Measurements from ENCODE around the gene SCAI. TPM values are rescaled to one million over a fixed set of nuclear protein-coding genes. Genes with fewer than 3 reads are reported as not detected.
"Not testable (repeated sequence)": the region's sequence is repeated elsewhere in the genome, so short reads cannot be mapped to it uniquely, and the experiment has no call there.

Gene SCAI
- total and polyA plus RNA-seq, 5 donors from 2014 or later, result 1.7 to 11.3 (median 3.9) TPM

DNA sequence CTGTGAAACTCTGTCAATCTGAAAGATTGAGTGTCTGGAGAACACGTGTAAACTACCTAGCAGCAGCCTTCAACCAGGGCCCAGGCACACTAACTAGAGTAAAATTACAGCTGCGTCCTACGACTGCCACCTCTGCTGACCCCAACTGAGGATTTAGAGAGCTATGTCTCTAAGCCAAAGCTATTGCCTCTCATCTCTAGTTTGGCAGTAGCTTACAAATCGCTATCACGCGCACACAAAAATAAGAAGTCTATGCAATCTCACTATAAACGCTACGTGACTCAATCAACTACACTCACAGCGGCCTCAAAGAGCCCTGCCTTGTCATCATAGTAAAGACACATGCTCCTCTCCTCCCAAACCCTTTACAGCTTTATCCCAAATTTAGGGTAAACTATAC is 37.5 kb upstream of the SCAI start:
- H3K36me3 ChIP-seq (ENCODE audit: control insufficient read depth, insufficient read depth, low read length), result peaks cover 5% of the 10 kb centered on the region
- Mint-ChIP-seq H3K36me3 (peaks cover 28% of the 10 kb centered on the region), H3K27me3 (no peaks in the 10 kb centered on the region), H3K9me3 (peaks cover 0 to 4% (median 0%) of the 10 kb centered on the region in 7 donors), H3K4me1 (peaks cover 40 to 88% (median 66%) of the 10 kb centered on the region in 4 donors), H3K4me3 (peak overlapping the region in 1 of 4 donors; percentile 43), H3K27ac (peak overlapping the region in 1 of 3 donors; percentile 31)
- no peak for DNase-seq
- peaks cover 4% of the 10 kb centered on the region for H3K4me1 ChIP-seq (ENCODE audit: control insufficient read depth, insufficient read depth, low read length, poor library complexity, severe bottlenecking)
- no peak overlapping the region for H3K4me3 ChIP-seq (ENCODE audit: low read depth, low read length)
- H3K27ac ChIP-seq (ENCODE audit: insufficient read depth, low read length, poor library complexity, severe bottlenecking), result no peak overlapping the region
- no peaks in the 10 kb centered on the region for H3K9me3 ChIP-seq (ENCODE audit: control insufficient read depth in 2 of 2, low read length in 2 of 2)
- no peak for ATAC-seq (ENCODE audit: low read depth in 2 of 2)
- H3K27me3 ChIP-seq (ENCODE audit: control insufficient read depth, insufficient read depth, low read length), result no peaks in the 10 kb centered on the region

- H3K36me3 Mint-ChIP-seq, result peaks cover 25% of the 10 kb centered on the region
- H3K27ac Mint-ChIP-seq; H3K27me3 ChIP-seq (ENCODE audit: control insufficient read depth, insufficient read depth, low read length): not testable (repeated sequence)
Measured at GRCh38 chr9:125179776-125180175, 36.4 kb upstream of the SCAI start.

GRCh38 chr9:125177888-125178287 is 34.6 kb upstream of the SCAI start:
- Histone ChIP-seq H3K4me1 (ENCODE audit: control insufficient read depth, insufficient read depth, low read length, poor library complexity, severe bottlenecking) (peaks cover 9% of the 10 kb centered on the region), H3K9me3 (ENCODE audit: control insufficient read depth in 2 of 2, low read length in 2 of 2) (no peaks in the 10 kb centered on the region), H3K4me3 (ENCODE audit: low read depth, low read length) (no peak overlapping the region), H3K27ac (ENCODE audit: insufficient read depth, low read length, poor library complexity, severe bottlenecking) (no peak overlapping the region), H3K36me3 (ENCODE audit: control insufficient read depth, insufficient read depth, low read length) (no peaks in the 10 kb centered on the region), H3K27me3 (ENCODE audit: control insufficient read depth, insufficient read depth, low read length) (no peaks in the 10 kb centered on the region)
- Mint-ChIP-seq H3K27ac (peak overlapping the region; percentile 8 to 37 (median 10)), H3K36me3 (peaks cover 21% of the 10 kb centered on the region), H3K9me3 (peaks cover 0 to 4% (median 0%) of the 10 kb centered on the region in 7 donors), H3K4me1 (peaks cover 40 to 81% (median 59%) of the 10 kb centered on the region in 4 donors), H3K4me3 (peak overlapping the region in 1 of 4 donors; percentile 15), H3K27me3 (no peaks in the 10 kb centered on the region)
- ATAC-seq (ENCODE audit: low read depth in 2 of 2) (no peak), DNase-seq (no peak)

More at GRCh38 chr9:125179776-125180175, 36.4 kb upstream of the SCAI start:
- H3K4me1 ChIP-seq (ENCODE audit: control insufficient read depth, insufficient read depth, low read length, poor library complexity, severe bottlenecking); H3K27ac ChIP-seq (ENCODE audit: insufficient read depth, low read length, poor library complexity, severe bottlenecking); H3K27me3 Mint-ChIP-seq; H3K9me3 Mint-ChIP-seq; H3K36me3 ChIP-seq (ENCODE audit: control insufficient read depth, insufficient read depth, low read length); H3K4me3 ChIP-seq (ENCODE audit: low read depth, low read length); DNase-seq; ATAC-seq (ENCODE audit: low read depth in 2 of 2); H3K9me3 ChIP-seq (ENCODE audit: control insufficient read depth in 2 of 2, low read length in 2 of 2): not testable (repeated sequence)
- Mint-ChIP-seq H3K4me3 (peak overlapping the region in 1 of 4 donors; percentile 1), H3K4me1 (peaks cover 43 to 83% (median 62%) of the 10 kb centered on the region in 4 donors)

- Mint-ChIP-seq H3K9me3 (peaks cover 0 to 4% (median 0%) of the 10 kb centered on the region in 7 donors), H3K4me3 (peak overlapping the region in 1 of 4 donors; percentile 31), H3K36me3 (peaks cover 26% of the 10 kb centered on the region), H3K27me3 (no peaks in the 10 kb centered on the region), H3K4me1 (peaks cover 28 to 82% (median 55%) of the 10 kb centered on the region in 4 donors), H3K27ac (peak overlapping the region in 2 of 3 donors; percentile 50 to 64)
- Histone ChIP-seq H3K36me3 (ENCODE audit: control insufficient read depth, insufficient read depth, low read length) (no peaks in the 10 kb centered on the region), H3K4me3 (ENCODE audit: low read depth, low read length) (no peak overlapping the region), H3K4me1 (ENCODE audit: control insufficient read depth, insufficient read depth, low read length, poor library complexity, severe bottlenecking) (peaks cover 20% of the 10 kb centered on the region), H3K9me3 (ENCODE audit: control insufficient read depth in 2 of 2, low read length in 2 of 2) (no peaks in the 10 kb centered on the region), H3K27me3 (ENCODE audit: control insufficient read depth, insufficient read depth, low read length) (no peaks in the 10 kb centered on the region), H3K27ac (ENCODE audit: insufficient read depth, low read length, poor library complexity, severe bottlenecking) (no peak overlapping the region)
- no peak for ATAC-seq (ENCODE audit: low read depth in 2 of 2)
- DNase-seq, result no peak
Measured at GRCh38 chr9:125176636-125177035, 33.3 kb upstream of the SCAI start.

DNA sequence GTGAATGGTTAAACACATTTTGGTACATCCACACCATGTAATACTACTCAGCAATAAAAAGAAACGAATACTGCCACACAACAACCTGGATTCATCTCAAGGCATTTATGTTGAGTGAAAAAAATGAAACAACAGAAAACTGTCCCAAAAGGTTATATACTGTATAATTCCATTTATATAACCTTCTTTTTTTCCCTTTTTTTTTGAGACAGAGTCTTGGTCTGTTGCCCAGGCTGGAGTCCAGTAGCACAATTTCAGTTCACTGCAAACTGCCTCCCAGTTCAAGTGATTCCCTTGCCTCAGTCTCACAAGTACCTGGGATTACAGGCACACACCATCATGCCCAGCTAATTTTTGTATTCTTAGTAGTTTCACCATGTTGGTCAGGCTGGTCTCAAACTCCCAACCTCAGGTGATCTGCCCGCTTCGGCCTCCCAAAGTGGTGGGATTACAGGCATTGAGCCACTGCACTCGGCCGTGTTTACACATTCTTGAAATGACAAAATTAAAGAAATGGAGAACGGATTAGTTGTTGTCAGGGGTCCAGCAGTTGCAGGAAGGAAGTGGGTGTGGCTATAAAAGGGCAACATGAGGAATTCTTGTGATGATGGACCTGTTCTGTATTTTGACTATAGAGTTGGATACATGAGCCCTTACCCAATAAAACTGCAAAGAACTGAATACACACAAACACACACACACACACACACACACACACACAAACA is 28.9 kb upstream of the SCAI start:
- no peak overlapping the region for H3K4me3 Mint-ChIP-seq
- DNase-seq (no peak), ATAC-seq (ENCODE audit: low read depth in 2 of 2) (no peak)
- Histone ChIP-seq H3K27ac (ENCODE audit: insufficient read depth, low read length, poor library complexity, severe bottlenecking) (no peak overlapping the region), H3K4me1 (ENCODE audit: control insufficient read depth, insufficient read depth, low read length, poor library complexity, severe bottlenecking) (peaks cover 20% of the 10 kb centered on the region), H3K27me3 (ENCODE audit: control insufficient read depth, insufficient read depth, low read length) (no peaks in the 10 kb centered on the region), H3K4me3 (ENCODE audit: low read depth, low read length) (no peak overlapping the region), H3K36me3 (ENCODE audit: control insufficient read depth, insufficient read depth, low read length) (peaks cover 26% of the 10 kb centered on the region), H3K9me3 (ENCODE audit: control insufficient read depth in 2 of 2, low read length in 2 of 2) (no peaks in the 10 kb centered on the region)
- H3K27ac Mint-ChIP-seq, result peak overlapping the region in 2 of 3 donors; percentile 79 to 88
- peaks cover 11 to 60% (median 39%) of the 10 kb centered on the region in 4 donors for H3K4me1 Mint-ChIP-seq
- H3K27me3 Mint-ChIP-seq, result no peaks in the 10 kb centered on the region
- H3K36me3 Mint-ChIP-seq, result peaks cover 28% of the 10 kb centered on the region
- no peaks in the 10 kb centered on the region for H3K9me3 Mint-ChIP-seq

GRCh38 chr9:125169895-125170294 is 26.6 kb upstream of the SCAI start:
- H3K4me1 Mint-ChIP-seq, result peaks cover 0 to 54% (median 32%) of the 10 kb centered on the region in 4 donors
- DNase-seq (no peak), ATAC-seq (ENCODE audit: low read depth in 2 of 2) (no peak)
- H3K27ac ChIP-seq (ENCODE audit: insufficient read depth, low read length, poor library complexity, severe bottlenecking), result no peak overlapping the region
- H3K27me3 ChIP-seq (ENCODE audit: control insufficient read depth, insufficient read depth, low read length), result no peaks in the 10 kb centered on the region
- no peak overlapping the region for H3K4me3 Mint-ChIP-seq
- H3K36me3 Mint-ChIP-seq, result peaks cover 31% of the 10 kb centered on the region
- H3K9me3 Mint-ChIP-seq, result no peaks in the 10 kb centered on the region
- peak overlapping the region in 1 of 3 donors; percentile 67 for H3K27ac Mint-ChIP-seq
- H3K36me3 ChIP-seq (ENCODE audit: control insufficient read depth, insufficient read depth, low read length), result peaks cover 26% of the 10 kb centered on the region
- H3K4me3 ChIP-seq (ENCODE audit: low read depth, low read length), result no peak overlapping the region
- H3K27me3 Mint-ChIP-seq, result no peaks in the 10 kb centered on the region
- no peaks in the 10 kb centered on the region for H3K9me3 ChIP-seq (ENCODE audit: control insufficient read depth in 2 of 2, low read length in 2 of 2)
- peaks cover 20% of the 10 kb centered on the region for H3K4me1 ChIP-seq (ENCODE audit: control insufficient read depth, insufficient read depth, low read length, poor library complexity, severe bottlenecking)

GRCh38 chr9:125166762-125167161 is 23.4 kb upstream of the SCAI start:
- Mint-ChIP-seq H3K36me3 (peaks cover 30% of the 10 kb centered on the region), H3K27ac (peak overlapping the region in 1 of 3 donors; percentile 36), H3K27me3 (no peaks in the 10 kb centered on the region), H3K9me3 (no peaks in the 10 kb centered on the region), H3K4me3 (no peak overlapping the region), H3K4me1 (peaks cover 0 to 32% (median 20%) of the 10 kb centered on the region in 4 donors)
- no peak for DNase-seq
- Histone ChIP-seq H3K4me1 (ENCODE audit: control insufficient read depth, insufficient read depth, low read length, poor library complexity, severe bottlenecking) (peaks cover under 1% of the 10 kb centered on the region), H3K36me3 (ENCODE audit: control insufficient read depth, insufficient read depth, low read length) (peaks cover 26% of the 10 kb centered on the region), H3K9me3 (ENCODE audit: control insufficient read depth in 2 of 2, low read length in 2 of 2) (no peaks in the 10 kb centered on the region), H3K27me3 (ENCODE audit: control insufficient read depth, insufficient read depth, low read length) (no peaks in the 10 kb centered on the region), H3K27ac (ENCODE audit: insufficient read depth, low read length, poor library complexity, severe bottlenecking) (no peak overlapping the region), H3K4me3 (ENCODE audit: low read depth, low read length) (no peak overlapping the region)
- no peak for ATAC-seq (ENCODE audit: low read depth in 2 of 2)

DNA sequence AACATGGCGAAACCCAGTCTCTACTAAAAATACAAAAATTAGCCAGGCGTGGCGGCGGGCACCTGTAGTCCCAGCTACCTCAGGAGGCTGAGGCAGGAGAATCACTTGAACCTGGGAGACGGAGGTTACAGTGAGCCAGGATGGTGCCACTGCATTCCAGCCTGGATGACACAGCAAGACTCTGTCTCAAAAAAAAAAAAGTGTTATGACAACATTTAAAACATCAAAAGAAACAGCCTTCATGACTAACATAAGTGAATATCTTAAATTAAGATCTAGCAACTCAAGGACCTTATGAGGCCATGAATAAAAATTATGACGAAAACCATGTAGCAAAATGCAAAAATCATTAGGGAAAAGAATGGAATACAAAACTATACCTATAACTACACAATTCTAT is 19.6 kb upstream of the SCAI start:
- peaks cover 0 to 20% (median 11%) of the 10 kb centered on the region in 4 donors for H3K4me1 Mint-ChIP-seq
- DNase-seq; H3K4me1 ChIP-seq (ENCODE audit: control insufficient read depth, insufficient read depth, low read length, poor library complexity, severe bottlenecking); H3K27ac ChIP-seq (ENCODE audit: insufficient read depth, low read length, poor library complexity, severe bottlenecking); H3K9me3 ChIP-seq (ENCODE audit: control insufficient read depth in 2 of 2, low read length in 2 of 2); H3K4me3 Mint-ChIP-seq; H3K27ac Mint-ChIP-seq; H3K27me3 ChIP-seq (ENCODE audit: control insufficient read depth, insufficient read depth, low read length); H3K4me3 ChIP-seq (ENCODE audit: low read depth, low read length); H3K9me3 Mint-ChIP-seq; ATAC-seq (ENCODE audit: low read depth in 2 of 2); H3K36me3 ChIP-seq (ENCODE audit: control insufficient read depth, insufficient read depth, low read length); H3K27me3 Mint-ChIP-seq: not testable (repeated sequence)
- H3K36me3 Mint-ChIP-seq, result peaks cover 14% of the 10 kb centered on the region
